CD14-positive monocyte (primary cell): ENCODE data around the gene TNIK. TPM values are rescaled to one million over a fixed set of nuclear protein-coding genes. Genes with fewer than 3 reads are reported as not detected.

Experiments
- DNase-seq, 3 donors: peaks; one replicate each; pipeline ENCODE4 v3.0.0-alpha.2; 2011 to 2022
- H2AFZ ChIP-seq: 2 replicates; pipeline ENCODE4 v1.6.0; 2012; ENCODE audit warnings: mild to moderate bottlenecking, low read depth, low read length, inconsistent platforms; ENCODE audit not compliant: insufficient read depth, poor library complexity, severe bottlenecking
- H3K27ac ChIP-seq, 2 donors: 1 replicate in 1 of 2; 2 replicates in 1 of 2; pipeline ENCODE4 v1.5.1; 2012 to 2013; ENCODE audit warnings: low read length in 2 of 2, control low read depth in 1 of 2, inconsistent platforms in 1 of 2, low read depth in 1 of 2, mild to moderate bottlenecking in 1 of 2
- H3K27me3 ChIP-seq, 2 donors: one replicate each; pipeline versions ENCODE4 v1.6.0 to v1.6.1; 2011 to 2013; ENCODE audit warnings: low read length in 2 of 2; ENCODE audit not compliant: control insufficient read depth in 2 of 2, insufficient read depth in 2 of 2
- H3K36me3 ChIP-seq, 2 donors: replicated peaks in 1 of 2; 1 replicate in 1 of 2; 2 replicates in 1 of 2; pipeline versions ENCODE4 v1.5.1 to v1.6.1; 2012 to 2013; ENCODE audit warnings: low read length in 2 of 2, control low read depth in 1 of 2, inconsistent platforms in 1 of 2, mild to moderate bottlenecking in 1 of 2; ENCODE audit not compliant: insufficient read depth in 2 of 2, control insufficient read depth in 1 of 2
- H3K4me1 ChIP-seq, 2 donors: 1 replicate in 1 of 2; 2 replicates in 1 of 2; pipeline versions ENCODE4 v1.5.1 to v1.6.1; 2012 to 2013; ENCODE audit warnings: low read length in 2 of 2, control low read depth in 1 of 2, inconsistent platforms in 1 of 2, mild to moderate bottlenecking in 1 of 2, moderate library complexity in 1 of 2; ENCODE audit not compliant: insufficient read depth in 2 of 2, control insufficient read depth in 1 of 2
- H3K4me2 ChIP-seq: replicated peaks from 2 replicates; pipeline ENCODE3; 2012; ENCODE audit warnings: low read length, moderate library complexity, mild to moderate bottlenecking; ENCODE audit not compliant: poor library complexity, severe bottlenecking; ENCODE audit errors: extremely low read depth
- H3K4me3 ChIP-seq, 3 experiments: fragments of 200-600 bp in 1 of 3; sonication (generic) in 1 of 3; replicated peaks in 1 of 3; 1 replicate in 2 of 3; 2 replicates in 1 of 3; pipeline ENCODE4 v1.5.1; 2011 to 2013; ENCODE audit warnings: low read length in 3 of 3, mild to moderate bottlenecking in 3 of 3, control low read depth in 2 of 3, low read depth in 2 of 3, inconsistent platforms in 1 of 3, moderate library complexity in 1 of 3
- H3K79me2 ChIP-seq: 2 replicates; pipeline ENCODE4 v1.6.0; 2012; ENCODE audit warnings: mild to moderate bottlenecking, control low read depth, inconsistent platforms, low read length, moderate library complexity; ENCODE audit not compliant: insufficient read depth
- H3K9ac ChIP-seq: 2 replicates; pipeline ENCODE4 v1.6.0; 2017; ENCODE audit warnings: low read length, mild to moderate bottlenecking; ENCODE audit not compliant: insufficient read depth, poor library complexity, severe bottlenecking
- H3K9me3 ChIP-seq, 2 donors: replicated peaks in 1 of 2; 1 replicate in 1 of 2; 2 replicates in 1 of 2; pipeline versions ENCODE4 v1.5.1 to v1.6.1; 2012 to 2013; ENCODE audit warnings: low read length in 2 of 2, control low read depth in 1 of 2; ENCODE audit not compliant: control insufficient read depth in 1 of 2, insufficient read depth in 1 of 2
- H4K20me1 ChIP-seq: 2 replicates; pipeline ENCODE4 v1.6.0; 2012; ENCODE audit warnings: mild to moderate bottlenecking, low read length, control low read depth, moderate library complexity; ENCODE audit not compliant: insufficient read depth
- H3K27ac Mint-ChIP-seq, 7 donors: one replicate each; pipeline ENCODE4 v1.8.0; 2020; ENCODE audit warnings: mild to moderate bottlenecking in 7 of 7, mixed read lengths in 7 of 7, moderate library complexity in 6 of 7, inconsistent platforms in 2 of 7
- H3K27me3 Mint-ChIP-seq, 3 donors: one replicate each; pipeline ENCODE4 v1.8.0; 2021 to 2022; ENCODE audit warnings: low read depth in 3 of 3, mild to moderate bottlenecking in 3 of 3, mixed read lengths in 3 of 3, moderate library complexity in 3 of 3, inconsistent platforms in 1 of 3
- H3K36me3 Mint-ChIP-seq, 2 donors: one replicate each; pipeline ENCODE4 v1.8.0; 2020; ENCODE audit warnings: mixed read lengths in 2 of 2, inconsistent platforms in 1 of 2, mild to moderate bottlenecking in 1 of 2
- H3K4me1 Mint-ChIP-seq: one replicate; pipeline ENCODE4 v1.8.0; 2020; ENCODE audit warnings: mild to moderate bottlenecking, mixed read lengths
- H3K4me3 Mint-ChIP-seq, 2 donors: one replicate each; pipeline ENCODE4 v1.8.0; 2020; ENCODE audit warnings: mild to moderate bottlenecking in 2 of 2, mixed read lengths in 2 of 2, moderate library complexity in 1 of 2
- H3K9me3 Mint-ChIP-seq, 7 donors: one replicate each; pipeline ENCODE4 v1.8.0; 2020 to 2022; ENCODE audit warnings: mixed read lengths in 7 of 7, mild to moderate bottlenecking in 6 of 7, moderate library complexity in 6 of 7, inconsistent platforms in 2 of 7
- CTCF ChIP-seq: fragments of 200-600 bp; IDR thresholded peaks from one replicate; pipeline ENCODE4 v1.8.0; 2022; ENCODE audit warnings: antibody characterized with exemption, mild to moderate bottlenecking
- WGBS: methylation state at CpG from one replicate; pipeline ENCODE4 v1.1.5; 2013; ENCODE audit warnings: missing lambda C conversion rate; ENCODE audit not compliant: insufficient coverage; 5-methylcytosine and 5-hydroxymethylcytosine counted together
- intact Hi-C, 2 donors: fragments of 100-400 bp; cut with micrococcal nuclease; formaldehyde crosslinking; loops; one replicate each; pipeline versions ENCODE4 v1.15.0 to v1.15.1; 2023
- polyA plus RNA-seq, 3 donors: library from polyadenylated mRNA; depleted of rRNA in 1 of 3; unstranded in 2 of 3; stranded (reverse) in 1 of 3; fragments of 300-500 nt in 2 of 3; fragments of >200 nt in 1 of 3; fragmentation: Illumina TruSeq in 2 of 3; gene quantifications; 1 replicate in 2 of 3; 2 replicates in 1 of 3; pipeline ENCODE4 v1.2.3, GENCODE V29; 2012 to 2021

Gene TNIK
- polyA plus RNA-seq, 3 donors: 0.36 to 1.8 (median 0.75) TPM

GRCh38 chr3:171260466-171260865, 199.7 kb downstream of the TNIK start:
- H2AFZ ChIP-seq: no peak overlapping the region
- H3K4me3 ChIP-seq: no peak overlapping the region
- H3K27me3 ChIP-seq: no peaks in the 10 kb centered on the region
- Mint-ChIP-seq H3K4me1 (peaks cover 8% of the 10 kb centered on the region), H3K36me3 (no peaks in the 10 kb centered on the region), H3K4me3 (no peak overlapping the region), H3K27ac (no peak overlapping the region), H3K9me3 (peaks cover 0 to 3% (median 0%) of the 10 kb centered on the region in 7 donors), H3K27me3 (no peaks in the 10 kb centered on the region)
- H3K9me3 ChIP-seq: no peaks in the 10 kb centered on the region
- no peaks in the 10 kb centered on the region for H3K79me2 ChIP-seq
- no peak for DNase-seq
- no peaks in the 10 kb centered on the region for H3K36me3 ChIP-seq
- no peak overlapping the region for H3K27ac ChIP-seq
- intact Hi-C loops: no loop called here
- no peaks in the 10 kb centered on the region for H4K20me1 ChIP-seq
- no peak for TF ChIP-seq CTCF
- no peak overlapping the region for H3K4me2 ChIP-seq
- no CpG with 5 or more reads among the region's 1 CpG for WGBS
- no peaks in the 10 kb centered on the region for H3K4me1 ChIP-seq
- H3K9ac ChIP-seq: no peak overlapping the region

GRCh38 chr3:171258316-171258715, 201.9 kb downstream of the TNIK start:
- Histone ChIP-seq H3K4me3 (no peak overlapping the region), H3K36me3 (no peaks in the 10 kb centered on the region), H3K79me2 (no peaks in the 10 kb centered on the region), H3K27ac (no peak overlapping the region), H2AFZ (no peak overlapping the region), H3K4me2 (no peak overlapping the region), H3K9ac (no peak overlapping the region), H3K27me3 (no peaks in the 10 kb centered on the region), H3K4me1 (no peaks in the 10 kb centered on the region), H4K20me1 (no peaks in the 10 kb centered on the region), H3K9me3 (no peaks in the 10 kb centered on the region)
- Mint-ChIP-seq H3K36me3 (no peaks in the 10 kb centered on the region), H3K27ac (no peak overlapping the region), H3K9me3 (peaks cover 0 to 3% (median 0%) of the 10 kb centered on the region in 7 donors), H3K4me1 (peaks cover 13% of the 10 kb centered on the region), H3K4me3 (no peak overlapping the region), H3K27me3 (no peaks in the 10 kb centered on the region)
- WGBS: 100% methylated on average over 1 of the region's 2 CpGs
- TF ChIP-seq CTCF: no peak
- intact Hi-C loops: no loop called here
- no peak for DNase-seq
